ENCODE data around the gene CACNA1A. TPM values are rescaled to one million over a fixed set of nuclear protein-coding genes. Genes with fewer than 3 reads are reported as not detected.

The CACNA1A gene
- total and polyA plus RNA-seq, 2 of the 4 experiments (the other 2 are of a cell fraction), result 5.9 to 15.0 TPM

DNA sequence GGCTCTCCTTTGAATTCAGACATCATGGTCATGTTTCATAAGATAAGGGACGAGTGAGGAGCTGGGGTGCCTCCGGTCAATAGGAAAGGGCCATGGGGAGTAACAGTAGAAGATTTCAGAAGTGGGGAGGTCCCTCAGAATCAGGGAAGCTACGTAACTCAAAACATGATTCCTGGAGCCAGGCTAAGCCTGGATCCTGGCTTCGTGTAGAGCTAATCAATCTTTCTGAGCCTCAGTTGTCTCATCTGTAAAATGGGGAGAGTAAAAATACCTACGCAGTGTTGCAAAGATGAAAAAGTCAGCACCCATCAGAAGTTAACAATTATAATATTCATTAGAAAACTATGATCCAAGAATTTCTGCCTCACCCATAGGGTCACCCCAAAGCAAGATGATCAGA, 106.5 kb downstream of the CACNA1A start:
- Histone ChIP-seq H3K4me3 (ENCODE audit: insufficient read depth, low read depth, low read length) (no peak overlapping the region), H4K5ac (ENCODE audit: low read depth, low read length) (peak overlapping the region; percentile 35), H3K9ac (ENCODE audit: low read depth, low read length) (0 out of 2 replicates have a peak overlapping the region, but pooled peaks have one; percentile 5), H3K4me2 (ENCODE audit: low read depth, low read length) (no peak overlapping the region; the same call in 1 of the 2 replicates), H3K4ac (ENCODE audit: low read depth, low read length) (peak overlapping the region; percentile 92), H3K4me1 (ENCODE audit: control insufficient read depth, insufficient read depth, low read length) (peaks cover 6% of the 10 kb centered on the region), H4K20me1 (ENCODE audit: insufficient read depth, low read length) (no peaks in the 10 kb centered on the region), H2BK120ac (ENCODE audit: low read depth, low read length) (peak overlapping the region; percentile 99), H2AK9ac (replicated peaks; ENCODE audit: low read depth, low read length, poor library complexity) (peak overlapping the region; percentile 81), H3K36me3 (ENCODE audit: control insufficient read depth, insufficient read depth, low read length) (no peaks in the 10 kb centered on the region), H3K9me1 (ENCODE audit: insufficient read depth, low read length) (peaks cover 8% of the 10 kb centered on the region; the same call in 1 of the 2 replicates), H3K27ac (ENCODE audit: insufficient read depth, low read length) (peak overlapping the region; percentile 92), H3K18ac (ENCODE audit: low read depth, low read length) (peak overlapping the region; percentile 78), H2BK5ac (ENCODE audit: low read depth, low read length, poor library complexity, severe bottlenecking) (peak overlapping the region; percentile 86), H3K79me1 (ENCODE audit: low read depth in 1 of 2, low read length in 2 of 2) (peaks cover 5 to 23% of the 10 kb centered on the region in 2 experiments; a peak in 3 of 4 replicates), H3K9me3 (ENCODE audit: control insufficient read depth, insufficient read depth, low read length) (peaks cover 8% of the 10 kb centered on the region), H3K27me3 (ENCODE audit: control insufficient read depth, insufficient read depth, low read length) (no peaks in the 10 kb centered on the region), H3K56ac (ENCODE audit: extremely low read depth, insufficient read depth, low read length) (peak overlapping the region; percentile 97), H4K8ac (ENCODE audit: low read depth in 2 of 2, low read length in 2 of 2) (peak overlapping the region; percentile 95 to 96), H2AK5ac (ENCODE audit: low read depth, low read length) (peak overlapping the region; percentile 94), H3K23ac (ENCODE audit: low read depth, low read length) (peak overlapping the region; percentile 95), H3K14ac (replicated peaks; ENCODE audit: low read depth, low read length) (peak overlapping the region; percentile 97), H4K91ac (ENCODE audit: insufficient read depth, low read depth, low read length) (peak overlapping the region; percentile 99), H2AFZ (replicated peaks; ENCODE audit: low read length, poor library complexity) (peak overlapping the region; percentile 24), H2BK15ac (ENCODE audit: low read depth, low read length) (peak overlapping the region; percentile 95), H2BK20ac (ENCODE audit: low read depth, low read length) (peak overlapping the region; percentile 96)
- BruUV-seq (replicated peaks), result no TSS peak
- dilution Hi-C loops (cut with HindIII; ENCODE audit: low sequenced_read_pairs, unreplicated experiment), result no loop called here
- in situ Hi-C loops (cut with MboI; ENCODE audit: low sequenced_read_pairs), result no loop called here
- WGBS, 2 experiments (ENCODE audit: extremely low coverage in 2 of 2, insufficient read length in 1 of 2), result 100% methylated on average over 2 of the region's 5 CpGs; no CpG with 5 or more reads in 1 of the 2 experiments
- intact Hi-C loops (cut with micrococcal nuclease), result no loop called here
- ATAC-seq (ENCODE audit: low read depth), result no peak
- DNase-seq, result no peak
- ChIA-PET CTCF (no interaction called here), POLR2A (ENCODE audit: unreplicated experiment) (no interaction called here)
- TF ChIP-seq RCOR1 (IDR thresholded peaks at IDR 0.05; ENCODE audit: insufficient replicate concordance, low read length), result no peak
- no peak for TF ChIP-seq CEBPB (IDR thresholded peaks at IDR 0.05; ENCODE audit: low read depth, low read length)
- no peak for TF ChIP-seq POLR2A (IDR thresholded peaks at IDR 0.05; ENCODE audit: low read depth, low read length)

All from IMR-90 (cell line).